Smooth muscle cell (in vitro differentiated cells): ENCODE data around the gene OR4P4. TPM values are rescaled to one million over a fixed set of nuclear protein-coding genes. Genes with fewer than 3 reads are reported as not detected.

ENCODE experiments used
- DNase-seq: peaks from one replicate; lab custom pipeline; 2025; ENCODE audit not compliant: unreplicated experiment; lab: John Stamatoyannopoulos, UW
- H2AFZ ChIP-seq: fragments of 200-600 bp; sonication (generic); 2 replicates; pipeline ENCODE4 v1.6.0; 2016; ENCODE audit warnings: antibody characterized with exemption, low read depth, mild to moderate bottlenecking
- H3F3A ChIP-seq: fragments of 200-600 bp; sonication (generic); 2 replicates; pipeline ENCODE4 v1.6.0; 2017; ENCODE audit warnings: antibody characterized with exemption, low read depth
- H3K27ac ChIP-seq: fragments of 200-600 bp; sonication (generic); 2 replicates; pipeline ENCODE4 v1.5.1; 2016; ENCODE audit warnings: low read depth, mild to moderate bottlenecking
- H3K27me3 ChIP-seq: fragments of 200-600 bp; sonication (generic); 2 replicates; pipeline ENCODE4 v1.6.1; 2016; ENCODE audit warnings: low read depth, mild to moderate bottlenecking
- H3K36me3 ChIP-seq: fragments of 200-600 bp; sonication (generic); 2 replicates; pipeline ENCODE4 v1.5.1; 2016; ENCODE audit warnings: low read depth
- H3K4me1 ChIP-seq: fragments of 200-600 bp; sonication (generic); 2 replicates; pipeline ENCODE4 v1.5.1; 2016; ENCODE audit warnings: low read depth
- H3K4me2 ChIP-seq: fragments of 200-600 bp; sonication (generic); 2 replicates; pipeline ENCODE4 v1.6.0; 2016; ENCODE audit warnings: mild to moderate bottlenecking
- H3K4me3 ChIP-seq: fragments of 200-600 bp; sonication (generic); 2 replicates; pipeline ENCODE4 v1.5.1; 2016; ENCODE audit warnings: mild to moderate bottlenecking
- H3K79me2 ChIP-seq: fragments of 200-600 bp; sonication (generic); 2 replicates; pipeline ENCODE4 v1.6.0; 2016; ENCODE audit warnings: low read depth, mild to moderate bottlenecking
- H3K9ac ChIP-seq: fragments of 200-600 bp; sonication (generic); 2 replicates; pipeline ENCODE4 v1.6.0; 2016; ENCODE audit warnings: low read depth
- H3K9me3 ChIP-seq: fragments of 200-600 bp; sonication (generic); replicated peaks from 2 replicates; pipeline ENCODE4 v1.5.1; 2016; ENCODE audit warnings: low read depth
- H4K20me1 ChIP-seq: fragments of 200-600 bp; sonication (generic); 2 replicates; pipeline ENCODE4 v1.6.0; 2016; ENCODE audit warnings: low read depth
- WGBS: methylation state at CpG from one replicate; pipeline ENCODE4 v1.1.7; 2016; ENCODE audit warnings: low lambda C conversion rate; 5-methylcytosine and 5-hydroxymethylcytosine counted together
- polyA plus RNA-seq: library from polyadenylated mRNA; unstranded; fragments of >200 nt; fragmentation: Nextera tagmentation; extraction: Ambion mirVana; gene quantifications from 2 replicates; pipeline ENCODE4 v1.2.1, GENCODE V29; 2016
- total RNA-seq: library from RNA; depleted of rRNA; stranded (reverse); fragments of >200 nt; gene quantifications from 2 replicates; pipeline ENCODE4 v1.2.3, GENCODE V29; 2014
- TF ChIP-seq, protein P1 (sequence below): fragments of 200-600 bp; sonication (generic); IDR thresholded peaks from 2 replicates; pipeline ENCODE4 v1.5.1; 2017; ENCODE audit warnings: borderline replicate concordance, mild to moderate bottlenecking, antibody characterized with exemption; ENCODE audit not compliant: insufficient read depth, poor library complexity, severe bottlenecking

Gene OR4P4
- total and polyA plus RNA-seq, 2 experiments from 2014 or later = not detected

- H3F3A ChIP-seq = no peaks in the 10 kb centered on the region
Measured at GRCh38 chr11:55652560-55652959, 17.6 kb downstream of the OR4P4 start.

GRCh38 chr11:55655096-55655495 is 20.2 kb downstream of the OR4P4 start:
- no peak for DNase-seq
- no peaks in the 10 kb centered on the region for H3K27me3 ChIP-seq
- no peaks in the 10 kb centered on the region for H3F3A ChIP-seq
- H3K4me2 ChIP-seq = no peak overlapping the region
- no peaks in the 10 kb centered on the region for H4K20me1 ChIP-seq
- H3K27ac ChIP-seq = no peak overlapping the region
- H3K9ac ChIP-seq = no peak overlapping the region
- no peaks in the 10 kb centered on the region for H3K79me2 ChIP-seq
- no peak overlapping the region for H3K4me3 ChIP-seq
- no peaks in the 10 kb centered on the region for H3K9me3 ChIP-seq
- no peaks in the 10 kb centered on the region for H3K36me3 ChIP-seq
- TF ChIP-seq, protein P1, sequence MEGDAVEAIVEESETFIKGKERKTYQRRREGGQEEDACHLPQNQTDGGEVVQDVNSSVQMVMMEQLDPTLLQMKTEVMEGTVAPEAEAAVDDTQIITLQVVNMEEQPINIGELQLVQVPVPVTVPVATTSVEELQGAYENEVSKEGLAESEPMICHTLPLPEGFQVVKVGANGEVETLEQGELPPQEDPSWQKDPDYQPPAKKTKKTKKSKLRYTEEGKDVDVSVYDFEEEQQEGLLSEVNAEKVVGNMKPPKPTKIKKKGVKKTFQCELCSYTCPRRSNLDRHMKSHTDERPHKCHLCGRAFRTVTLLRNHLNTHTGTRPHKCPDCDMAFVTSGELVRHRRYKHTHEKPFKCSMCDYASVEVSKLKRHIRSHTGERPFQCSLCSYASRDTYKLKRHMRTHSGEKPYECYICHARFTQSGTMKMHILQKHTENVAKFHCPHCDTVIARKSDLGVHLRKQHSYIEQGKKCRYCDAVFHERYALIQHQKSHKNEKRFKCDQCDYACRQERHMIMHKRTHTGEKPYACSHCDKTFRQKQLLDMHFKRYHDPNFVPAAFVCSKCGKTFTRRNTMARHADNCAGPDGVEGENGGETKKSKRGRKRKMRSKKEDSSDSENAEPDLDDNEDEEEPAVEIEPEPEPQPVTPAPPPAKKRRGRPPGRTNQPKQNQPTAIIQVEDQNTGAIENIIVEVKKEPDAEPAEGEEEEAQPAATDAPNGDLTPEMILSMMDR = no peak
- no peak overlapping the region for H2AFZ ChIP-seq
- H3K4me1 ChIP-seq = no peaks in the 10 kb centered on the region

More at GRCh38 chr11:55652560-55652959, 17.6 kb downstream of the OR4P4 start:
- H3K9me3 ChIP-seq = no peaks in the 10 kb centered on the region
- no peaks in the 10 kb centered on the region for H3K79me2 ChIP-seq
- TF ChIP-seq, protein P1 = no peak
- 86% methylated on average over 1 of the region's 1 CpG for WGBS
- no peak overlapping the region for H3K9ac ChIP-seq
- H3K4me2 ChIP-seq = no peak overlapping the region
- H2AFZ ChIP-seq = no peak overlapping the region
- H3K4me1 ChIP-seq = no peaks in the 10 kb centered on the region
- H3K27ac ChIP-seq = no peak overlapping the region
- H4K20me1 ChIP-seq = no peaks in the 10 kb centered on the region
- H3K27me3 ChIP-seq = no peaks in the 10 kb centered on the region
- H3K36me3 ChIP-seq = no peaks in the 10 kb centered on the region
- no peak overlapping the region for H3K4me3 ChIP-seq
- DNase-seq = no peak

GRCh38 chr11:55658031-55658573 is 23.2 kb downstream of the OR4P4 start:
- no peaks in the 10 kb centered on the region for H3K27me3 ChIP-seq
- WGBS = 87% methylated on average over 2 of the region's 2 CpGs

DNA sequence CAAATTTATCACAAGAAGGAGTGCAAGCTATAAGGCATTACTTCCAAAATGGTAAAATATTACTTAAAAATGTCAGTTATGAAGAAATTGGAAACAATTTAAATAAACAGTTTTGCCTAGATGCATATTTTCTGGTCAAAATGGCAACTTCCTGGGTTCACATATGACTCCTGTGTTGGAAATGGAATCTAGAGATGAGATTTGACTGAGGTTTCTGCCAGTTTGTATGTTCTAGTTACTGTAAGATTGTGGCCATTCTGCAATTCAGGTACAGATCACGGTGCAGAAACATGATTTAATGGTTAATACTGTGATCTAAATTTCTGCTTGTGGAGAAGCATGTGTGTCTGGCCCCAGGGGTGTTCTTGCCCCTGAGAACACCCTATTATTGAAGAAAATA is 23.7 kb downstream of the OR4P4 start:
- no peak overlapping the region for H2AFZ ChIP-seq
- H3K4me3 ChIP-seq = no peak overlapping the region
- H3K27me3 ChIP-seq = no peaks in the 10 kb centered on the region
- TF ChIP-seq, protein P1 = no peak
- no peak overlapping the region for H3K27ac ChIP-seq
- no peaks in the 10 kb centered on the region for H3K9me3 ChIP-seq
- H3K4me2 ChIP-seq = no peak overlapping the region
- H4K20me1 ChIP-seq = no peaks in the 10 kb centered on the region
- H3K4me1 ChIP-seq = no peaks in the 10 kb centered on the region
- 35% methylated on average over 1 of the region's 1 CpG for WGBS
- H3K79me2 ChIP-seq = no peaks in the 10 kb centered on the region
- H3K36me3 ChIP-seq = no peaks in the 10 kb centered on the region
- no peak overlapping the region for H3K9ac ChIP-seq
- no peak for DNase-seq
- no peaks in the 10 kb centered on the region for H3F3A ChIP-seq

More at GRCh38 chr11:55658031-55658573, 23.2 kb downstream of the OR4P4 start:
- TF ChIP-seq, protein P1 = no peak
- no peaks in the 10 kb centered on the region for H3K9me3 ChIP-seq
- no peak overlapping the region for H3K27ac ChIP-seq
- no peak overlapping the region for H3K4me3 ChIP-seq
- DNase-seq = no peak
- H3K36me3 ChIP-seq = no peaks in the 10 kb centered on the region
- no peak overlapping the region for H2AFZ ChIP-seq
- H3K9ac ChIP-seq = no peak overlapping the region
- H3K4me2 ChIP-seq = no peak overlapping the region
- no peaks in the 10 kb centered on the region for H3K79me2 ChIP-seq
- H4K20me1 ChIP-seq = no peaks in the 10 kb centered on the region
- H3K4me1 ChIP-seq = no peaks in the 10 kb centered on the region
- H3F3A ChIP-seq = no peaks in the 10 kb centered on the region
